HG02870 (cell line): ENCODE measurements around the gene KRTAP27-1.

Experiments used
- ATAC-seq: cut with Tn5 transposase; IDR thresholded peaks from one replicate; pipeline ENCODE4 v1.9.1; 2021; ENCODE audit warnings: mild to moderate bottlenecking, moderate library complexity; ENCODE audit not compliant: unreplicated experiment

KRTAP27-1 gene

GRCh38 chr21:30337276-30337744 is at the start of gene KRTAP27-1:
Gene KRTAP27-1 (minus strand): TSS chr21:30337694. CDS start chr21:30337668, 26 bp downstream.
- ATAC-seq, result no peak

- no peak for ATAC-seq
Measured at GRCh38 chr21:30382201-30382600, 44.7 kb upstream of the KRTAP27-1 start.

- ATAC-seq, result no peak
Measured at GRCh38 chr21:30372139-30372770, 34.8 kb upstream of the KRTAP27-1 start, which contains the start of gene KRTAP13-2. Gene KRTAP13-2 (minus strand): TSS chr21:30372271. CDS start chr21:30372213, 58 bp downstream.

- no peak for ATAC-seq
Measured at GRCh38 chr21:30355906-30356305, 18.4 kb upstream of the KRTAP27-1 start.

GRCh38 chr21:30354308-30355005 is 17.0 kb upstream of the KRTAP27-1 start:
- no peak for ATAC-seq

GRCh38 chr21:30351534-30351933 is 14.0 kb upstream of the KRTAP27-1 start:
- ATAC-seq, result no peak

GRCh38 chr21:30349572-30349971 is 12.1 kb upstream of the KRTAP27-1 start:
- no peak for ATAC-seq

GRCh38 chr21:30348506-30348905 is 11.0 kb upstream of the KRTAP27-1 start, which contains the start of gene KRTAP23-1:
Gene KRTAP23-1 (minus strand): TSS chr21:30348606. CDS start chr21:30348606, 0 bp downstream.
- no peak for ATAC-seq

- ATAC-seq, result no peak
Measured at GRCh38 chr21:30345014-30345413, 7.5 kb upstream of the KRTAP27-1 start.

GRCh38 chr21:30340714-30341573 is 3.5 kb upstream of the KRTAP27-1 start:
- ATAC-seq, result peak; percentile 48

GRCh38 chr21:30338717-30339116 is 1.2 kb upstream of the KRTAP27-1 start:
- no peak for ATAC-seq

GRCh38 chr21:30337772-30338171 is 278 bp upstream of the KRTAP27-1 start:
- no peak for ATAC-seq

- ATAC-seq, result no peak
Measured at GRCh38 chr21:30336596-30336995, 898 bp downstream of the KRTAP27-1 start.

GRCh38 chr21:30333736-30334135 is 3.8 kb downstream of the KRTAP27-1 start:
- no peak for ATAC-seq

- no peak for ATAC-seq
Measured at GRCh38 chr21:30332681-30333080, 4.8 kb downstream of the KRTAP27-1 start.

- no peak for ATAC-seq
Measured at GRCh38 chr21:30329203-30329875, 8.2 kb downstream of the KRTAP27-1 start.

GRCh38 chr21:30326390-30326789 is 11.1 kb downstream of the KRTAP27-1 start:
- no peak for ATAC-seq

GRCh38 chr21:30320215-30320614 is 17.3 kb downstream of the KRTAP27-1 start, which contains the start of gene KRTAP26-1:
Gene KRTAP26-1 (minus strand): TSS chr21:30320315. CDS start chr21:30320035, 280 bp downstream.
- no peak for ATAC-seq

GRCh38 chr21:30315701-30316100 is 21.8 kb downstream of the KRTAP27-1 start:
- no peak for ATAC-seq

GRCh38 chr21:30306884-30307283 is 30.6 kb downstream of the KRTAP27-1 start:
- ATAC-seq, result no peak
